ENCODE measurements around the gene ARG1.

The ARG1 gene

DNA sequence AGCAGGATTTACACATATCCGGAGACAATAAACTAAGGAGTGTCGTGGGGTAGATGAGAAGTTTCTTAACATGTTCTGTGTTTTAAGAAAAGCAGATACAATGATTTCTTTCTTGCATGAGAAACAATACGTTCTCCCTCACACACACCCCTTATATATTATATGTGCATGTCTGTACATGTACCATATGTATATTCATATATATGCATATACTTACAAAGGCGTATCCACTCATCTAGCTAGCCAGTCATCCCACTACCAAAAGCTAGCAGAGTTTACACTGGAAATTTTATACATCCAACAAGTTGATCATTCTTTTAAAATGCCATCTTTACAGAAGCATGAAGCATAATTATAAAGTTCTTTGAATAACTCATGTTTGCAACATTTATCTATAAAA lies 14.9 kb downstream of the ARG1 start:
- no peak for DNase-seq

DNA sequence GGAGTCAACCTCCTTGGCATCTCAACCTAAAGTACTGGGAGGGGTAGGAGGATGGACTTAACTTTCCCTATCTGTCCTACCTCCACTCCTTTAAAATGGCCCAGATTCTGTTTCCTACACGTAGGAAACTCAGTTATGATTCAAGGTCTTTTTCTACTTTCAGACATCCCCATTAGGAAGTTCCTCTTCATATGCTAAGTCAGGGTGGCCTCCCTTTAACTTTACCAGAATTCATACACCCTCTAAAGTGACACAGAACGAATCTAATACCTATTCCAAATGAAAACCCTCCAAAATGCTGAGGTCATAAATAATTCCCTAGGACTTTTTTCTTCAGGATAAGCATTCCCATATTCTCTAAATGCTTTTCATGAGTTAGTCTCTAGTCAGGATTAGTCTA lies 15.6 kb downstream of the ARG1 start:
- DNase-seq = no peak

DNA sequence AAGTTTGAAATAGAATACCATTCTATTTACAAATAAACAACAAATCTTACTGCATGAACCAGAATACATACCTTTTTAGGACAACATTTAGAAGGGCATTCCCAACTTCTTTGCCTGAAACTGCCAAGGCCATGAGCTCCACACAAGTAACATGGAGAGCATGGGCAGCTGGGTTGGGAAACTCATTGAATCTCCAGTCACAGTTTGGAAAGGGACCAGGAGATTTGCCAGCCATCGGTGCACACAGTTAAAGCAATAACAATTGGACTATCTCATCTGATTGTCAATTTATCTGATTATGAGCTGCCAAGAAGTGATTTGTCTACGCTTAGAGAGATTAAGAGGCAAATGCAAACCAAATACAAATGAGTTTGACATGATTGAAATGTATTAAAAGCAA lies 19.9 kb downstream of the ARG1 start:
- DNase-seq = no peak

DNA sequence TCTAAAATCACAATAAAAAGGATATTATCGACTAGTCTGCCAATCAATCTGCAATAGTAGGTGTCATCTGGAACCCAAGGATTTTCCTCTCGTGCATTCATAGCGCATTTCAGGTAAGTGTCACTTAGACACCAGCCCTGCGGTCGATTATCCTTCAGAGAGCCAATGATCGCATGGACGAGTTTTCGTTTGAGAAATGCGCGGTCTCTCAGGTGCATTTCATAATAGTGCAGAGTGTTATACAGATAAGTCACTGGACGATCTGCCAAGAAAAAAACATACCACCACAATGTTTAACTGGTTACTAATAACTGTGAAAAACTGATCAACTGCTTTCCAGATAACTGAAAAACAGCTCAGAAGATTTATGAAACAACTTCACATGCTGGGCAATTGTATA lies 21.0 kb downstream of the ARG1 start:
- no peak for DNase-seq

DNA sequence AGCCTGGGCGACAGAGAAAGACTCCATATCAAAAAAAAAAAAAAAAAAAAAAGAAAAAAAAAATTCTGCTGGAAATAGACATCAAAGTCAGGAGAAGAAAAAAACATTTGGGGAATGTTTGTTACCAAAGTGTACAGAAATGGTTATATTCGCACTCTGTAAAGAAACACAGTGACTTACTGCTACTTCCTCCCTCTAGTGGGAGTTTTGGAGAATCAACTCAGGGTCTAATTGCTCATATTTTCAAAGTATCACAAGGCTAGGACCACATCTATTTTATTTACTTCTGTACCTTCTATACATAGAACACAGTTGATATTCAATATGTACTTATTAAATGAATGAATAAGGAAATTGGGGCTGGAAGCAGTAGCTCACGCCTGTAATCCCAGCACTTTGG lies 24.4 kb downstream of the ARG1 start:
- no peak for DNase-seq

DNA sequence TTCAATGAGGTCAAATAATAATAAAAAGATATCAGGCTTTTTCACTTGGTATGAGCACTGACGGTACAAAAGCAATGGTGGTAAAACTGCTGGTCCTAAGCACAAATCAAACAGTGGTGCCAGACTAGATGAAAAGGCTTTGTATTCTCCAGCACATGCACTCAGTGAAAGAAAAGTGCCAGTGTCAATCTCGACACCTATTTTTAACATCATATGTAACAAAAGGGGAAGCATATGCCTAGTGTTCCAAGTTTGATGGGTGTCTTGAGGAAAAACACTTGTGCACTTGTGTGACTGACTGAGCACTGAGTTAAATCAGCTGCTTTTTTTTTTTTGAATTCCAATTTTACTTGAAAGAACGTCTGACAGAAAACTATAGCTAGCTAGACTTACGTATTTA lies 27.7 kb downstream of the ARG1 start:
- no peak for DNase-seq

DNA sequence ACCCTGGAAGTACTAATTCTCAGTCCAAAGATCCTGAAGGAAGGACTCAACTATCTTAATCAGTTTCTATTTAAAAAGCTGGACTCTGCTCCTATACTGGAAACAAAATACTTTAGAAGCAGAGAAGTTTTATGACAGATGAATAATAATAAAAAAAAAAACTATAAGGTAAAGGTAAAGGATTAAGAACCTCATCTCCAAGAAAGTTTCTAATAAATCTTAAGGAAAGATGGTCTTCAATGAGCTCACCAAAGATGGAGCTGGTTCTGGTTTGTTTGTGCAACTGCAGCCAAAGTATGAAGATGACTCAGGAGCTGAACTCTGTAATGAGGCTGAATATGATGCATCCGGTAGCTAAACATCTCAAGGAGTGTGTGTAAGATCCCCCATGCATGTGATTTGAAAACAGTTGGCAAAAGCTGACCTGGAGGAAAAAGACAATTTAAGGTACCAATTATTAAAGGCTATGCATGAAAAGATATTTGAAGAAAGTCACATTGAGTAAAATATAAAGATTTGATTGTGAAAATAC lies 29.8 kb downstream of the ARG1 start:
- no peak for DNase-seq

DNA sequence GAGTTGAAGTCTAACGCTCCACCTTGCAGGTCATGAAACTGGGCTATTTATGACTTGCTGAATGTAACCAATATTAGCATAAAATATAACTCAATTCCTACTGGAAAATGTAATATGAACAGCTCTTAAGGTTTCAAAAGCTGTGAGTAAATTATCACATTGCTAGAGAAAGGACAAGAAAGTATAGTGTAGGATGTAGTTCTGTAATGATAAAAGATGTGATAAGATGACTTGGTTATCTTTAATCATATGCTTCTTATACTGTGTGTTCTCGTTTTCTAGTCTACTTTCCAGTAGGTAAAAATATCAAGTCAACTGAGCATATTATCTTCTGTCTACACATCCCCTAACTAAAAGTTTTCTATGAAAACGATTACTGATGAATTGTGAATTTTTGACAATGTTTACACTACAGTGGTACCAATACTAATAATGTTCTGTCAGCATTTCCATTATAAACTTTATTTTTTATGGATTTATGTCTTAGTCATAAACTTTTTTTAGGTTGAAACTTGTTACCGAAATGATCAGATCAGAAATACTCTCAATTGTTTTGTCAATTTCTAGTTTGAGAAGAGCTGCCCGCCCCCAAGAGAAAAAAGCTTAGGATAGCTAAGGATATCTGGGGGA lies 40.4 kb downstream of the ARG1 start:
- no peak for DNase-seq

DNA sequence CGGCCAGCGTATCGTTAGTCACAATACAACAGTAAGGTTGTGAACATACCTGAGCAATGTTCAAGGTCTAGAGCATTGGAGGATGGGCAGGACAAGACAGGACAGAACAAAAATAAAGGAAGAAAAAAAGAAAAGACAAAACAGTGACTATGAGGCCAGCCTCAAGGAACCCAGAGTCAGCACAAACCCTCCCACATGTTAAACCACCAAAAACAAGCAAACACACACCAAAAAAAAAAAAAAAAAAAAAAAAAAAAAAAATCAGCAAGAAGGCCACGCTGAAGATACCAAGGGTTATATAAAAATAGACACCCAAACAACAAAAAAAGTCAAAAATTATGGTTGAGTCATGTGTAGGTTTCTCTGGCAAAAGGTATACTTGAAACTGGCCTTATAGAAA lies 42.2 kb downstream of the ARG1 start:
- DNase-seq = no peak

DNA sequence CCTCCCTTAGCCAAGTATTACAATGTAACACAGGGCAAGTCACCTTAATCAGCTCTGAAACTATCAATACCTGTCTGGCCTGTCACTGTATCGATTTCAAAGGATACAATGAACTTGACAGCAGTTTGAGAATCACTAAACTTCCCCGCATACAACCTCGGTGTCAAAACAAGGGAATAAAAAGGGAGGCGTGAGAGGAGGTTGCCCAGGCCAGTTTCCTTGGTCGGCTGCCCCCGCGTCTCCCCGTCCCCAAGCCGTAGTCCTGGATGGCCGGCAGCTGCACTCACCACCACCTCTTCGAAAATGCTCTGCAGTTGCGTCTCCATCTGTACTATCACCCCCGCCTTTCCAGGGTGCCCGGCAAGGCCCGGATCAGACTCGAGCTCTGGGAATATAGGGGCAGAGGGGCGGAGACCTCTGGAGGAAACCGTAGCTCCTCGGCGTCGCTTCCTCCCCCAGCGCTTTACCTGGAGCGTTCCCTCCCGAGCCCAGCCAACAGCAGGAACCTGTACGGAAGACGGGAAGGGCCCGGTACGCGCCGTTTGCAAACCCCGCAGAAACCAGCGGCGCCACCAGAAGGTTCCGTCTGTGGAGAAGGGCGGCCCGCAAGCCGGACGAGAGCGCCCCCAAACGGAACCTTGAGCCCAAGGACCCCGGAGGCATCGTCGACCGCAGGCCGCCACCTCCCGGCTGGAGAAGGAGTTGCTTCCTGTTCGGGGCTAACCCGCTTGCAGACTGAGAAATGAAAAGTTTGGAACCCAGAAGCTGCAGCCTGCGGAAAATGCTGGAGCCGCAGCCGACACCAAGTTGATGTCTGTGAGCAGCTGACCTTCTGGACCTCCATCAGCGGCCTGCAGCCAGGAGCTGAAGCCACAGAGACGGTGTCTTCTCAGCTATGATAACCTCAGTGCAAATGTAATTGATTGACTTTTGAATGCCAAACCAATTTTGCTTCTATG lies 55.0 kb downstream of the ARG1 start, which contains the start of gene MED23:
MED23 (minus strand) TSS at position 519 of the 959 bp plus-strand sequence; CDS start at position 326, 193 bp downstream.
- peak; percentile 91 for DNase-seq

DNA sequence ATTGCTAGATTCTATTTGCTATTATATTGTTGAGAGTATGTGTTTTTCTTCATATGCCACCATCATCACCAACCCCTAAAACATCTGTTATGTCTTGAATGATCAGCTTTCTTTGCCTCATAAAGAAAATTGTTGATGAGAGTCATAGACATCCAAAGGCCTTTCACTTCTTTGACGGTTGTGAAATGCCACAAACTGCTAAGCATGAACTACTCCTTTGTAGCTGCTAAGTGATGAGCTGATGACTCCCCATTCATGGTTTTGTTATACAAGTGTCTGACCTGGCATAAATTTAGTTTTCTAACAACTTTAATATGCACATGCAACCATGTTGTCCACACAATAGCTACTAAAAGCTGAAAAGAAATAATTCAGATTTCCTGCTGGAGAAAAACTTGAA lies 55.7 kb downstream of the ARG1 start:
- DNase-seq = no peak

DNA sequence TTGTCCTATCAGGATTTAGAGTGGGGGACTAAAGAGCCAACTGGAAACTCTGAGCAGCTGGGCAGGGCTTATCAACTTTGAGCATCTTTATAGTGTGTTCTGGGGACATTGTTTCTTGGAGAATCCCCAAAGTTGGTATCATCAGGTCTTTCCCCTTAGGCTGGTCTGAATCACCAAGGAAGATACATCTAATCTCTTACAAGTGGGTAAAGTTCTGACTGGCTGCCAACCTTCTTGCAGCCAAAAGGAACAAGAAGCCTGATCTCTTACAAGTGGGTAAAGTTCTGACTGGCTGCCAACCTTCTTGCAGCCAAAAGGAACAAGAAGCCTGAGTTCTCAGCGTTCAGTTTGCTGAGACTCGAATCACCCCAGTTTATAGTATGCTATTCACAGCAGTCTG lies 56.6 kb downstream of the ARG1 start:
- no peak for DNase-seq

DNA sequence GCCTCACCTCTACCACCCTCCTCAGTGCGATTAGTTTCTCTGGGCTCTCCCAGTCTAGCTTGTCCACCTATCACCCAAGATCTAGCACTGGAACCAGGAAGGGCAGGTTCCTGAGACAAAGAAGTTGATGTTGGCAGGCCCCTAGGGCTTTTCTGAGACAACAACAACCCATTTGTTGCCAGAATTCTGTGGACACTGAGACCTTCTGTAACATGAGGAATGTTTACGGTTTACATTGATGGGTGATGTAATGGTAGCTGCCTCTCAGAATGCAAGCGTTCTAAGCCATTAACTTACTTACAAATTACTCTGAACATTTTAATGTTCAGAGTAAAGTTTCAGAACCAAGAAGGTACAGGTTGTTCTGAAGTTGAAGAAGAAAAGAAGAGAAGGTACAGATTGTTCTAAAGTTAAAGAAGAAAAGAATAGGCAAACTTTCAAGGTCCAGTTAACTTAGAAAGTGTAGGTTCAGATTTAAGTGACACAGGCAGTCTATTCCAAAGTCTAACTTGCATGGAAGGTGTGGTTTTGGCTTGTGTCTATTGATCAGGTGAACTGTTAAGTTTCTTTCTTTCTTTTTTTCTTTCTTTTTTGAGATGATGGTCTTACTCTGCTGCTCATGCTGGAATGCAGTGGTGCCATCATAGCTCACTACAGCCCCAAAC lies 58.7 kb downstream of the ARG1 start:
- DNase-seq = no peak

All from NCI-H2107 (cell line).